ENCODE measurements around the gene GSG1L.

The GSG1L gene

GRCh38 chr16:27820646-27821345 lies 242.7 kb downstream of the GSG1L start:
- no peak overlapping the region for H3K9ac ChIP-seq (ENCODE audit: low read depth, low read length)
- peaks cover 17% of the 10 kb centered on the region for H3K27me3 ChIP-seq (ENCODE audit: control insufficient read depth, insufficient read depth, low read length)
- H3K36me3 ChIP-seq (ENCODE audit: insufficient read depth, low read length) = no peaks in the 10 kb centered on the region
- H3K4me1 ChIP-seq (ENCODE audit: control insufficient read depth, insufficient read depth, low read length) = no peaks in the 10 kb centered on the region
- H3K9me3 ChIP-seq (replicated peaks; ENCODE audit: low read length) = no peaks in the 10 kb centered on the region
- H3K4me3 ChIP-seq (ENCODE audit: low read length) = no peak overlapping the region
- no peak overlapping the region for H3K4me2 ChIP-seq (ENCODE audit: low read length)

GRCh38 chr16:27819881-27820610 lies 243.5 kb downstream of the GSG1L start:
- Histone ChIP-seq H3K27me3 (ENCODE audit: control insufficient read depth, insufficient read depth, low read length) (peaks cover 17% of the 10 kb centered on the region), H3K4me3 (ENCODE audit: low read length) (no peak overlapping the region), H3K4me2 (ENCODE audit: low read length) (no peak overlapping the region), H3K4me1 (ENCODE audit: control insufficient read depth, insufficient read depth, low read length) (no peaks in the 10 kb centered on the region), H3K9me3 (replicated peaks; ENCODE audit: low read length) (no peaks in the 10 kb centered on the region), H3K9ac (ENCODE audit: low read depth, low read length) (no peak overlapping the region), H3K36me3 (ENCODE audit: insufficient read depth, low read length) (no peaks in the 10 kb centered on the region)

GRCh38 chr16:27819356-27819755 lies 244.2 kb downstream of the GSG1L start:
- H3K36me3 ChIP-seq (ENCODE audit: insufficient read depth, low read length) = no peaks in the 10 kb centered on the region
- H3K9me3 ChIP-seq (replicated peaks; ENCODE audit: low read length) = no peaks in the 10 kb centered on the region
- H3K4me1 ChIP-seq (ENCODE audit: control insufficient read depth, insufficient read depth, low read length) = no peaks in the 10 kb centered on the region
- no peak overlapping the region for H3K4me2 ChIP-seq (ENCODE audit: low read length)
- H3K4me3 ChIP-seq (ENCODE audit: low read length) = no peak overlapping the region
- no peak overlapping the region for H3K9ac ChIP-seq (ENCODE audit: low read depth, low read length)
- H3K27me3 ChIP-seq (ENCODE audit: control insufficient read depth, insufficient read depth, low read length) = peaks cover 17% of the 10 kb centered on the region

GRCh38 chr16:27818246-27818645 lies 245.3 kb downstream of the GSG1L start:
- no peak overlapping the region for H3K9ac ChIP-seq (ENCODE audit: low read depth, low read length)
- H3K4me3 ChIP-seq (ENCODE audit: low read length) = no peak overlapping the region
- no peaks in the 10 kb centered on the region for H3K9me3 ChIP-seq (replicated peaks; ENCODE audit: low read length)
- peaks cover 17% of the 10 kb centered on the region for H3K27me3 ChIP-seq (ENCODE audit: control insufficient read depth, insufficient read depth, low read length)
- H3K4me1 ChIP-seq (ENCODE audit: control insufficient read depth, insufficient read depth, low read length) = no peaks in the 10 kb centered on the region
- H3K4me2 ChIP-seq (ENCODE audit: low read length) = no peak overlapping the region
- H3K36me3 ChIP-seq (ENCODE audit: insufficient read depth, low read length) = no peaks in the 10 kb centered on the region

- Histone ChIP-seq H3K4me2 (ENCODE audit: low read length) (no peak overlapping the region), H3K4me1 (ENCODE audit: control insufficient read depth, insufficient read depth, low read length) (no peaks in the 10 kb centered on the region), H3K4me3 (ENCODE audit: low read length) (no peak overlapping the region), H3K9ac (ENCODE audit: low read depth, low read length) (no peak overlapping the region), H3K9me3 (replicated peaks; ENCODE audit: low read length) (no peaks in the 10 kb centered on the region), H3K27me3 (ENCODE audit: control insufficient read depth, insufficient read depth, low read length) (peaks cover 17% of the 10 kb centered on the region), H3K36me3 (ENCODE audit: insufficient read depth, low read length) (no peaks in the 10 kb centered on the region)
Observed at GRCh38 chr16:27817038-27817437, 246.5 kb downstream of the GSG1L start.

GRCh38 chr16:27816561-27816960 lies 247.0 kb downstream of the GSG1L start:
- Histone ChIP-seq H3K27me3 (ENCODE audit: control insufficient read depth, insufficient read depth, low read length) (peaks cover 17% of the 10 kb centered on the region), H3K36me3 (ENCODE audit: insufficient read depth, low read length) (no peaks in the 10 kb centered on the region), H3K9me3 (replicated peaks; ENCODE audit: low read length) (no peaks in the 10 kb centered on the region), H3K4me3 (ENCODE audit: low read length) (no peak overlapping the region), H3K9ac (ENCODE audit: low read depth, low read length) (no peak overlapping the region), H3K4me1 (ENCODE audit: control insufficient read depth, insufficient read depth, low read length) (no peaks in the 10 kb centered on the region), H3K4me2 (ENCODE audit: low read length) (no peak overlapping the region)

GRCh38 chr16:27813591-27813990 lies 249.9 kb downstream of the GSG1L start:
- H3K9me3 ChIP-seq (replicated peaks; ENCODE audit: low read length) = no peaks in the 10 kb centered on the region
- H3K4me1 ChIP-seq (ENCODE audit: control insufficient read depth, insufficient read depth, low read length) = no peaks in the 10 kb centered on the region
- H3K36me3 ChIP-seq (ENCODE audit: insufficient read depth, low read length) = no peaks in the 10 kb centered on the region
- peaks cover 5% of the 10 kb centered on the region for H3K27me3 ChIP-seq (ENCODE audit: control insufficient read depth, insufficient read depth, low read length)
- H3K4me2 ChIP-seq (ENCODE audit: low read length) = no peak overlapping the region
- no peak overlapping the region for H3K4me3 ChIP-seq (ENCODE audit: low read length)
- H3K9ac ChIP-seq (ENCODE audit: low read depth, low read length) = no peak overlapping the region

- Histone ChIP-seq H3K27me3 (ENCODE audit: control insufficient read depth, insufficient read depth, low read length) (peaks cover under 1% of the 10 kb centered on the region), H3K4me3 (ENCODE audit: low read length) (no peak overlapping the region), H3K4me2 (ENCODE audit: low read length) (no peak overlapping the region), H3K9ac (ENCODE audit: low read depth, low read length) (no peak overlapping the region), H3K4me1 (ENCODE audit: control insufficient read depth, insufficient read depth, low read length) (no peaks in the 10 kb centered on the region), H3K36me3 (ENCODE audit: insufficient read depth, low read length) (no peaks in the 10 kb centered on the region), H3K9me3 (replicated peaks; ENCODE audit: low read length) (no peaks in the 10 kb centered on the region)
Observed at GRCh38 chr16:27811881-27812280, 251.6 kb downstream of the GSG1L start.

- Histone ChIP-seq H3K27me3 (ENCODE audit: control insufficient read depth, insufficient read depth, low read length) (peaks cover 19% of the 10 kb centered on the region), H3K9me3 (replicated peaks; ENCODE audit: low read length) (no peaks in the 10 kb centered on the region), H3K4me1 (ENCODE audit: control insufficient read depth, insufficient read depth, low read length) (no peaks in the 10 kb centered on the region), H3K9ac (ENCODE audit: low read depth, low read length) (no peak overlapping the region), H3K36me3 (ENCODE audit: insufficient read depth, low read length) (no peaks in the 10 kb centered on the region), H3K4me3 (ENCODE audit: low read length) (no peak overlapping the region), H3K4me2 (ENCODE audit: low read length) (no peak overlapping the region)
Observed at GRCh38 chr16:27806986-27807385, 256.5 kb downstream of the GSG1L start.

GRCh38 chr16:27806388-27806787 lies 257.1 kb downstream of the GSG1L start:
- Histone ChIP-seq H3K9me3 (replicated peaks; ENCODE audit: low read length) (no peaks in the 10 kb centered on the region), H3K4me2 (ENCODE audit: low read length) (no peak overlapping the region), H3K36me3 (ENCODE audit: insufficient read depth, low read length) (no peaks in the 10 kb centered on the region), H3K4me3 (ENCODE audit: low read length) (no peak overlapping the region), H3K27me3 (ENCODE audit: control insufficient read depth, insufficient read depth, low read length) (peaks cover 25% of the 10 kb centered on the region), H3K9ac (ENCODE audit: low read depth, low read length) (no peak overlapping the region), H3K4me1 (ENCODE audit: control insufficient read depth, insufficient read depth, low read length) (no peaks in the 10 kb centered on the region)

GRCh38 chr16:27805828-27806351 lies 257.6 kb downstream of the GSG1L start:
- H3K4me1 ChIP-seq (ENCODE audit: control insufficient read depth, insufficient read depth, low read length) = no peaks in the 10 kb centered on the region
- H3K4me3 ChIP-seq (ENCODE audit: low read length) = no peak overlapping the region
- no peak overlapping the region for H3K4me2 ChIP-seq (ENCODE audit: low read length)
- H3K9me3 ChIP-seq (replicated peaks; ENCODE audit: low read length) = no peaks in the 10 kb centered on the region
- H3K27me3 ChIP-seq (ENCODE audit: control insufficient read depth, insufficient read depth, low read length) = peaks cover 27% of the 10 kb centered on the region
- H3K9ac ChIP-seq (ENCODE audit: low read depth, low read length) = no peak overlapping the region
- H3K36me3 ChIP-seq (ENCODE audit: insufficient read depth, low read length) = no peaks in the 10 kb centered on the region
